Esophagus muscularis mucosa (tissue), 4 donors: ENCODE data around the gene ST3GAL2. TPM values are rescaled to one million over a fixed set of nuclear protein-coding genes. Genes with fewer than 3 reads are reported as not detected.

ENCODE experiments used
- DNase-seq: peaks from one replicate; pipeline ENCODE4 v3.0.0-alpha.2; 2017; ENCODE audit errors: extremely low spot score
- H3K27ac ChIP-seq, 4 donors: fragments of 200-600 bp; sonication (generic); replicated peaks in 1 of 4; 1 replicate in 3 of 4; 2 replicates in 1 of 4; pipeline ENCODE4 v1.5.1; 2016 to 2019; ENCODE audit warnings: mild to moderate bottlenecking in 1 of 4
- H3K27me3 ChIP-seq, 4 donors: fragments of 200-600 bp; sonication (generic); one replicate each; pipeline versions ENCODE4 v1.5.1 to v1.6.0; 2016 to 2019
- H3K36me3 ChIP-seq, 4 donors: fragments of 200-600 bp; sonication (generic); one replicate each; pipeline ENCODE4 v1.5.1; 2016 to 2019
- H3K4me1 ChIP-seq, 4 donors: fragments of 200-600 bp; sonication (generic); one replicate each; pipeline ENCODE4 v1.5.1; 2016 to 2019
- H3K4me3 ChIP-seq, 4 donors: fragments of 200-600 bp; sonication (generic); 1 replicate in 2 of 4; 2 replicates in 2 of 4; pipeline ENCODE4 v1.5.1; 2016 to 2019; ENCODE audit warnings: mild to moderate bottlenecking in 4 of 4, moderate library complexity in 1 of 4
- H3K9me3 ChIP-seq, 4 donors: fragments of 200-600 bp; sonication (generic); 1 replicate in 3 of 4; 2 replicates in 1 of 4; pipeline ENCODE4 v1.5.1; 2016 to 2019
- EP300 ChIP-seq: sonication (generic); formaldehyde crosslinking; IDR thresholded peaks from one replicate; pipeline ENCODE4 v1.6.1; 2017; ENCODE audit warnings: antibody characterized with exemption
- POLR2A ChIP-seq: fragments of 450-650 bp; IDR thresholded peaks from one replicate; pipeline ENCODE4 v1.6.1; 2017; ENCODE audit warnings: antibody characterized with exemption, moderate library complexity, mild to moderate bottlenecking, low read depth
- POLR2AphosphoS5 ChIP-seq, 2 donors: sonication (generic); formaldehyde crosslinking; IDR thresholded peaks; one replicate each; pipeline ENCODE4 v1.6.1; 2017; ENCODE audit warnings: antibody characterized with exemption in 2 of 2
- WGBS: methylation state at CpG from one replicate; pipeline ENCODE4 v1.1.5; 2018; 5-methylcytosine and 5-hydroxymethylcytosine counted together
- intact Hi-C: fragments of 100-400 bp; cut with DNase I; formaldehyde crosslinking; loops from one replicate; pipeline ENCODE4 v1.15.1; 2023
- total RNA-seq, 4 donors: library from RNA; depleted of rRNA; stranded (reverse); fragments of >200 nt; gene quantifications; one replicate each; pipeline versions ENCODE4 v1.1.0 to v1.2.1, GENCODE V29; 2016
- TF ChIP-seq, protein P1 (sequence below), 3 experiments: fragments of 200-600 bp in 2 of 3; fragments of 450-650 bp in 1 of 3; sonication (generic) in 2 of 3; IDR thresholded peaks; one replicate each; pipeline ENCODE4 v1.5.1; 2017 to 2019; ENCODE audit warnings: antibody characterized with exemption in 3 of 3, mild to moderate bottlenecking in 2 of 3, moderate library complexity in 1 of 3

Gene ST3GAL2
- total RNA-seq, 4 donors from 2014 or later: 18.6 to 34.9 (median 27.2) TPM

DNA sequence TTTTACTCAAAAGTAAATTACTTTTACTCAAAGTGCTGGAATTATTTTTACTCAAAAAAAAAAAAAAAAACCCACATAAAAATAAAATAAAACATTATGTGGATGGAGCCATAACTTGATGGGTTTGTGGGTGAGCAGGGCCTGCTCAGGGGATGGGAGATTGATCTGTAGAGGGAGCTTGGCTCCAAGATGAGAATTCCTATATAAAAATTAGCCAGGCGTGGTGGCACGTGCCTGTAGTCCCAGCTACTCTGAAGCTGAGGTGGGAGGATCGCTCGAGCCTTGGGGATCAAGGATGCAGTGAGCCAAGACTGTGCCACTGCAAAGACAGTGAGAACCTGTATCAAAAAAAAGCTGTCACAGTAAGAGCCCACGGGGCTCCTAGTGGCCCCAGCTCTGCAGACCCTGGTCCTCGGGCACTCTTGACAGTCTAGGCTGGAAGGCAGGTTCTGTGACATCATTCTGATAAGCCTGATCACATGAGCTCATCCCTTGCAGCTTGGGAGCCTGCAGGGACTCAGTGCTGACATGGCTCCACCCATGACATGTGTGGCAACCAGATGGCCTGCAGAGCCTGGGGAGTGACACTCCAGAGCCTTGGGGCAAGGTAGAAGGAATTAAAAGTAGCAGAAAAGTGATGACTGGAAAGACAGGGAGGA is 42.5 kb downstream of the ST3GAL2 start:
- Histone ChIP-seq H3K4me3 (no peak overlapping the region), H3K27ac (no peak overlapping the region), H3K9me3 (no peaks in the 10 kb centered on the region), H3K4me1 (peaks cover 11 to 17% (median 13%) of the 10 kb centered on the region in 4 donors), H3K36me3 (peaks cover 3 to 74% (median 46%) of the 10 kb centered on the region in 4 donors), H3K27me3 (no peaks in the 10 kb centered on the region)
- no peak for DNase-seq
- intact Hi-C loops: no loop called here
- 80% methylated on average over 5 of the region's 6 CpGs for WGBS
- TF ChIP-seq, protein P1, sequence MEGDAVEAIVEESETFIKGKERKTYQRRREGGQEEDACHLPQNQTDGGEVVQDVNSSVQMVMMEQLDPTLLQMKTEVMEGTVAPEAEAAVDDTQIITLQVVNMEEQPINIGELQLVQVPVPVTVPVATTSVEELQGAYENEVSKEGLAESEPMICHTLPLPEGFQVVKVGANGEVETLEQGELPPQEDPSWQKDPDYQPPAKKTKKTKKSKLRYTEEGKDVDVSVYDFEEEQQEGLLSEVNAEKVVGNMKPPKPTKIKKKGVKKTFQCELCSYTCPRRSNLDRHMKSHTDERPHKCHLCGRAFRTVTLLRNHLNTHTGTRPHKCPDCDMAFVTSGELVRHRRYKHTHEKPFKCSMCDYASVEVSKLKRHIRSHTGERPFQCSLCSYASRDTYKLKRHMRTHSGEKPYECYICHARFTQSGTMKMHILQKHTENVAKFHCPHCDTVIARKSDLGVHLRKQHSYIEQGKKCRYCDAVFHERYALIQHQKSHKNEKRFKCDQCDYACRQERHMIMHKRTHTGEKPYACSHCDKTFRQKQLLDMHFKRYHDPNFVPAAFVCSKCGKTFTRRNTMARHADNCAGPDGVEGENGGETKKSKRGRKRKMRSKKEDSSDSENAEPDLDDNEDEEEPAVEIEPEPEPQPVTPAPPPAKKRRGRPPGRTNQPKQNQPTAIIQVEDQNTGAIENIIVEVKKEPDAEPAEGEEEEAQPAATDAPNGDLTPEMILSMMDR (IDR thresholded peaks at IDR 0.05): no peak
- no peak for TF ChIP-seq EP300

DNA sequence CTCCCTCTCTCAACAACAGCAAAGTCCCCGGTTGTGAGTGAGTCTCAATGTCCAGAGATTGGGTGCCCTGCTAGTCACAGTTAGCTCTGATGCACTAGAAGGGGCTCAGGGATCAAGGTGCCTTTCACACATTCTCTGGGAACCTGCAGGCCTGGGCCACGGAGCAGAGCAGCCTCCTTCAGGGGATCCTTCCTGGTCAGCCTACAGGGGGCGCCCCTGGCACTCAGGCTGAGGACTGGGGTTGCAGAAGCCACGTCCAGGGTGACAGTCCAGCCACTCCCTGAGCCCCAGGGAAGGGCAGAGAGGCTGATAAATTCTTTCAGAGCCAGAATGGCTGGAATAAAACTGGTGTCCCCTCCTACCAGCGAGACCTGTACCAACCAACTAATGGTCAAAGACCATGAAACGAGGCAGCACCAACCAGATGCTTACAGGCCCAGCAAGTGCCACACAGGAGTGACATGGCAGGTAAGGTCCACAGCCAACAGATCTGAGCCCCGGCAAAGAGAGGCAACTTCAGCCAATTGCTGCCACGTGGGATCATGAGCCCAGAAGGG is 43.5 kb downstream of the ST3GAL2 start:
- H3K4me3 ChIP-seq: no peak overlapping the region
- peaks cover 11 to 17% (median 11%) of the 10 kb centered on the region in 4 donors for H3K4me1 ChIP-seq
- no peak for DNase-seq
- no peaks in the 10 kb centered on the region for H3K9me3 ChIP-seq
- TF ChIP-seq, protein P1 (IDR thresholded peaks at IDR 0.05): peak; percentile 47 to 73 (median 51)
- TF ChIP-seq EP300 (no peak), POLR2A (no peak), POLR2AphosphoS5 (IDR thresholded peaks at IDR 0.05) (peak in 1 of 2 donors; percentile 12)
- H3K36me3 ChIP-seq: peaks cover 3 to 68% (median 44%) of the 10 kb centered on the region in 4 donors
- no peaks in the 10 kb centered on the region for H3K27me3 ChIP-seq
- WGBS: 91% methylated on average over 4 of the region's 8 CpGs
- H3K27ac ChIP-seq: no peak overlapping the region
- intact Hi-C loops: no loop called here

DNA sequence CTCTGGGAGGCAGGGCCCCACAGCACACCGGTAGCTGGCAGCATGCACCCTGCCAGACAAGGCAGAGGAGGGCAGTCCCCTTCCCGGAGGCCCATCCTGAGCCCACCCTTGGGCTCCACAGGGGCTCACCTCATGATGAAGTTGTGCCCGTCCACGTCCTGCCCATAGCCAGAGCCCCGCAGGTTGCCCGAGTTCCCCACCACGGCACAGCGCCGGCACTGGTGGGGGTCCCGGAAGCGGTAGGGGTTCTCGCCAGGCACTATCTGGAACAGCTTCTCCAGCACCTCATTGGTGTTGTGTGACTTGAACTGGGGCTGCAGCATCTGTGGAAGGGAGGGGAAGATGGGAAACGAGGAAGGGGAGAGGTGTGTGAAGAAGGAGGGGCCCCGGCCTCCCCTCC is 44.0 kb downstream of the ST3GAL2 start:
- Histone ChIP-seq H3K36me3 (peaks cover 6 to 66% (median 39%) of the 10 kb centered on the region in 4 donors), H3K9me3 (no peaks in the 10 kb centered on the region), H3K27ac (no peak overlapping the region), H3K27me3 (no peaks in the 10 kb centered on the region), H3K4me3 (no peak overlapping the region), H3K4me1 (peaks cover 11 to 17% (median 11%) of the 10 kb centered on the region in 4 donors)
- TF ChIP-seq POLR2AphosphoS5 (IDR thresholded peaks at IDR 0.05) (no peak), POLR2A (no peak), EP300 (no peak)
- TF ChIP-seq, protein P1 (IDR thresholded peaks at IDR 0.05): no peak
- WGBS: 87% methylated on average over 13 of the region's 14 CpGs
- intact Hi-C loops: loop anchor here (5.0 kb wide), 1 partner anchor 67 kb away; no protein-coding TSS in a partner anchor
- DNase-seq: no peak

DNA sequence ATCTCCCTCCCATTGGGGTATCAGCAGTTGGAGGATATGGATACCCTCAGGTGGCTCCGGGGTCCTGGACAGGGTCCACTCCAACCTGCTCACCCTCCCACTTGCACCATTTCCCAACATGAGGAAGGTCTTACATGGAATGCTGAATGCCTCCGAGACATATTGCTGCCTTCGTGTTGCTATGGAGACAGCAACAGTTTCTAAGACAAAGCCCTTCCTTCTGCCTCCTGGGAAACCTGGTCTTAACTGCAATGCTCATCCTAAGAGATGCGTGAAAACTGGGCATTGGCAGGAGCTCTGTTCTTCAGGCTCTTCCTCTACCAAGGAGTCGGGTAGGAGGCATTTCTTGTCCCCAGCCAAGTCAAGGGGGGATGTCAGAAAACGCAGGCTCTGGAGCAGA is 45.2 kb downstream of the ST3GAL2 start:
- no peaks in the 10 kb centered on the region for H3K27me3 ChIP-seq
- 94% methylated on average over 5 of the region's 6 CpGs for WGBS
- H3K9me3 ChIP-seq: no peaks in the 10 kb centered on the region
- no peak for TF ChIP-seq EP300
- TF ChIP-seq, protein P1 (IDR thresholded peaks at IDR 0.05): no peak
- TF ChIP-seq POLR2A: no peak
- no peak for TF ChIP-seq POLR2AphosphoS5 (IDR thresholded peaks at IDR 0.05)
- H3K36me3 ChIP-seq: peaks cover 8 to 60% (median 31%) of the 10 kb centered on the region in 4 donors
- H3K27ac ChIP-seq: no peak overlapping the region
- DNase-seq: no peak
- H3K4me1 ChIP-seq: peaks cover 11 to 17% (median 11%) of the 10 kb centered on the region in 4 donors
- intact Hi-C loops: loop anchor here (5.0 kb wide), 1 partner anchor 69 kb away; no protein-coding TSS in a partner anchor
- no peak overlapping the region for H3K4me3 ChIP-seq
